ENCODE results near the gene HOXD12.

The HOXD12 gene

DNA sequence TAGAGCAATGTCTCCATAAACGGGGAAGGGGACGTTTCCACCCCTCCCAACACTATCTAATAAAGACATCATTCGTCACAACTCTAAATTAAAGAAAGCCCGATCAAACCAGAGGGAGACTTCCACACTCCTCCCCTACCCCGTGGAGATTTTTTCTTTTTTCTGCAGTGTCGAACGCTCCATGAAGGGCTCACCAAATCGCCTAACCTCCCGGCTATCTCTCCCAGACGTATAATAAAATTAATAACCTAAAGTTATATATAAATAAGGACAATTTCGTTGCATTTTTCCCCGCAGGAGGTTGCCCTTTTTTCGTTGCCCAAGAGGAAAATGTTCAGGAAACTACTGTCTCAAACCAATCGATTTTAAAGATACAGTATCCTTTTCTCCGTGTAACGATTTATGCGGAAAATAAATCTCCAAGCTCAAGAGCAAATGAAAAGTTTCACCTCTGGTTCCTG lies 18.2 kb upstream of the HOXD12 start:
- DNase-seq: no peak

DNA sequence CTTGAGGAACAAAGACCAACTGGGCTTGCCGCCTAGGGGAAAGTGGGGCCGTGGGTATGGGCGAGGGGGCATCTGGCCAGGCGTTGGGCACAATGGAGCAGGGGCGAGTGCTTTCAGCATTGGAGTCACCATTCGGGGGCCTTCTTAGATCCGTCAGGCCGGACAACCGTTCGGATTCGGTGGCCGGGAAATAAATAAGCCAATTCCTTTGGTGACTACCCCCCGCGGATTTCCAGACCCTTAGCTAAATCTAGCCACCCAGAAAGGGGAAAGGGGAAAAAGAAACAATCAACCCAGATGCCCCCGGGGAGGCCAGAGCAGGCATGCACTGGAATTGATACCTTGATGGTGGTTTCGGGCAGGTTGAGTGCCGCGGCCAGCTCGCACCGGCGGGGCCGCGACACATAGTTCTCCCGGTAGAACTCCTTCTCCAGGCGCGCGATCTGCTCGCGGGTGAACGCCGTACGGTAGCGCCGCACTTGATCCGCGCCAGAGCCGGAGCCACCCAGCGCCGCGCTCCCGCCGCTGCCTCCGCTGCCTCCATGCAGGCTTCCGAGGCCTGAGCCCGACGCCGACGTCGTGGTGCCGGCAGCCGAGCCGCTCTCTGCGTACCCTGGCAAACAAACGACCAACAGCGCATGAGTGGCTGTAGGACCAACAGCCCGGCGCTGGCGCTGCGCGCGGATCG lies 17.6 kb upstream of the HOXD12 start:
- no peak for DNase-seq

DNA sequence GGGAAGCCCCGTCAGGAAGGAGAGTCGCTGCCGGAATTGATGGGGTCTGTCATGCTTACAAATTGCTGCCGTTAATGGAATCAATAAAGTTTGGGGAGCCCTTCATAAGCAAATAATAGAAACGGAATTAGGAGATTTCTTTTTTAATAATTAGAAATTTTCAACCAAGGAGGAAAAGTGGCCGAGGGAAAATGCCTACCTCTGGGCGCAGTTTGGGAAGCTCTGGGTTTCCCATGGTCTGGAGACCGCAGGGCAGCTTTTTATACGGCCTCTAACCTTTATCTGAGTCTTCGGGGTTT lies 17.1 kb upstream of the HOXD12 start:
- DNase-seq: no peak

DNA sequence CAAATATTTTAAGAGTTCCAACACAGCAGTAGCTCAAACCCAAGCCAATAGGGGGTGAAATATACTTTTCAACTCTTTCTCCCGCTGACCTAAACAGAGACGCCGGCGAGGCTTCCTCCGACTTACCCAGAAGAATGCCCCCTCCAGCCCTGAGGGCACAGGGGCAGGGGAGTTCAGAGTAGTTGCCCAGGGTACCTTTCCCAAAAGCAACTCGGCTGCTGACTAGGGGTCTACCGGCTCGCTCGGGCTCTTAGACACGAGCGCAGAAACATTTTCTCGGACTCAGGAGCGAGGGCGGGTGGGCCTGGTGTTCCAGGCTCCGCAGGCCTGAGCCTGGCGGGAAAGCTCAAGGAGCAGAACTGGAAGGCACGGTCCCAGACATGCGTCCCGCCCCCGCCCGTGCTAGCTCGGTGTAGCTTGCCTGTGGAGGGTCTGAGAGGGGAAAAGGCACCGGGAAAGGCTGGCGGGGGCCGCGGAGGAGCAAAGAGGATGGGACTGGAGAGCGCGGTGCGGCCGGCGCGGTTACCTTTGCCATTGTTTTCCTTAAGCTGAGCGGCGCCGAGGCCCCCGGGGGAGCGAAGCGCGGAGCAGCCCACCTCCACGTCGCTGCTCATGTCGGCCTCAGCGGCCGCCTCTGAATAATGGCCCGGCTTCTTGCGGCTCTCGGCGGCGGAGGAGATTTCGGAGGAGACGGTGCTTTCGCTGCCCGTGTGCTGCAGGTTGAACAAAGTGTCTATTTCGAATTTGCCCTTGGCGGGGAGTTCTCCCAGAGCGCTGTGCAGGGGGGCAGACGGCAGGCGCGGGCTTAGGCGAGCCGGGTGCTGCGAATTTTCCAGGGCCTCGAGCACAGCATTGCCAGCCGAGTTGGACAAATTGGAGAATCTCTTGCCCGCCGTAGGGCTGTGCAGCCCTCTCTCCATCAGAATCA lies 16.5 kb upstream of the HOXD12 start:
- no peak for DNase-seq

DNA sequence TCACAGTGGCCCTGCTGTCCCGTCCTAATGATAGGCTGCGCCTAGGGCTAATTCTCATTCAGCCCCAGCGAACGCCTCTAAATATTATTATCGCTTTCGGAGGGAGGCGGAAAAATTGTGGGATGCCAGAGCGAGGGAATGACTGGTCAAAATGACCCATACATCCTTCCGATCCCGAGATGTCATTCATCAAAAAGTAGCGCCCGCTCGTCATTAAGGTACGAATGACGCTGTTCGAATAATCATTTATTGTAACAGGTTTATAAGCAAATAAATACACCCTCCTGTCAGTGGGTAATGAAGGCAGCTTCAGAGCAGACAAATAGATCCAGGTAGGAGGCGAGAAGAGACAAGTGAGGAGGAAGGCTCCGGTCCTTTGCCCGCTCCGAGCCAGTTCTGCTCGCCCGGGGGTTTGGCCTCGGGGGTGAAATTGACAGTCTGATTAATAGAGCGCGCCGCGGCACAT lies 15.8 kb upstream of the HOXD12 start, which contains the start of gene EVX2:
Gene EVX2 (minus strand): TSS at position 167 of the 466 bp plus-strand sequence. CDS start 186 bp downstream, outside the sequence.
- DNase-seq: no peak

DNA sequence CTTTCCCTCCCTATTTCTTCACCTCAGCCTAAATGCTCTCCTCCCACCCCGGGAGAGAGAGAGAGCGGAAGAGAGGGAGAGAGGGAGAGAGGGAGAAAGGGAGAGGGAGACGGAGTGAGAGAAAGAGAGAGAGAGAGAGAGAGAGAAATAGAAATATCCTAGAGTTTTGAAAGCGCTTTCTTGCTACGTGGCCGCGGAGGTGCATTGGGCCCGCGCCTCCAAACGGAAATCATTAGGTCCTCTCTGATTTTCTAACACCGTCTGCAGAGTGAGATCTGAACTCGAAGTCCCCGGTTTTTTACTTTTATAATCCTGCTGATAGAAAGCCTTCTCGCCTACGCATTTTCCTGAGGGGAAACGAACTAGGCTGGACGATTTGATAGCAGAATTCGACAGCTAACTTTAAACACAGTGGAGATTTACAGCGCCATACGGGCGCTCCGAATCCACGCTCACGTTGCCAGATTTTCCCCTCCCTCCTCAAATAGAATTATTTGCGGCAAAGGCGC lies 14.9 kb upstream of the HOXD12 start:
- no peak for DNase-seq

DNA sequence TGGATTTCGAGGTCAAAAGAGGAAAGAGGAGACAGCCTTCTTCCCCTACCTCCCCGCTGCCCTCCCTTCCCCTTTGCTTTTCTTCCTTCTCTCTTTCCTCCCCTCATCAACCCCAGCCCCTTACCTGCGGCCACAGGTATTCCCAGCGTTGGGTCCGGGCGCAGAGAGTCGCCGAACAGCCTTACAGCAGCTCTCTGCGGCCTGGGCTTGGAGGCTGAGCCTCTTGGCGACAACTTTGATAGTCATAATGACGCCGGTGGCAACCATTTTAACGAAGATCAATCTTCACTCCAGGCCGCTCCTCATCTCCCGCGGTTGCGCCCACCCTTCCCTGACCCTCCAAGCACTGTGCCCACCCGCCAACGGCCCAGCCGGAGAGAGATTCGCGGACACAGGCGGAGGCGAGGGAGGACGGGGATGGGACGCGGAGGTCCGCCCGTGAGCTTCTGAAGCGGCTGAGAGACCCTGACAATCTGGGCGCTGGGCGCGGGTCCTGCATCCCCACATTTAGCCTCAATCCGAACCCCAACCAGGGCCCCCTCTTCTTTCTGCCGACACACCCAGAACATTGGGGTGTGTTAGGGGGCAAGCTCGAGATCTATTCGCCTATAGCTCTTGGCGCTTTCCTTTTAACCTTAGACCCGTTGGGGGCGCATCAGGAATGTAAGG lies 14.3 kb upstream of the HOXD12 start:
- DNase-seq: no peak

DNA sequence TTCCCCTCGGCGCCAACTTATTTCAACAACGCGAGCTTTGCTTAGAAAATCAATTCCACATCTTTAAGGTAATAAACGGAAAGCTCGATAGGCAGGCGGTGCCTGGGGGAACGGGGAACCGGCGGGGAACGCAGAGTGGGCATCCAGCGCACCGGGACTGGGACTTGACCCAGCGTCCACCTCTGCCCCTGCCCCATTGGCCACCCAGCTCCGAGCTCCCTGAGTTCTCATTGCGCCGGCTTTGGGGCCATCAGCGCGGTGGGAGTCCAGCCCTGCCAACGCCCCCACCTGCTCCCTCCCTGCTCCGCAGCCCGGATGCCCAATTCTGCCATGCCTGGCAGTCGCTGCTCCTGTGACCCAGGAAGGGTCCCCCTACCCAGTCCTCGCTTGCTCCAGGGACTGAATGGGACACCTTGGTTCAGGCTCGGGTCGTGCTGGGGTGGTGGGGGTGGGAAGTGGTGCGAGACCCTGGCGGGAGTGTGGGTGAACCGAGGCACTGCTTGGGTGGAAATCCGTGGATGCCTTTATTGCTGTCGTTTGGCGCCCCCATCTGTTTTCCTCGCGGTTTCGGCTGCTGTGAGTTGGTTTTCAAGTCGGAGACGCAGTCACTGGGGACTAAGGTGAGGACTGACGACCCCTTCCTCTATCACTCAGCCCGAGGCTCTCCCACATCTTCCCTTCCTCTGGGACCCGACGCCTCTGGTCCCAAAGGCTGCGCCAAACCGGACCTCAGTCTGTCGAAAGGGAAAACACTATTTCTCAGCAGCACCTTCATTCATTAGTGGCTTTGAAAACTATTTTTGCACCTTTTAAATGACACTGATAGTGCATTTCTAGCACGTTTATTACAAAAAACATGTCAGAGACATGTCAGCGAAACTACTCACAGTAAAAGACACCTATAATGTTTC lies 13.5 kb upstream of the HOXD12 start:
- no peak for DNase-seq

DNA sequence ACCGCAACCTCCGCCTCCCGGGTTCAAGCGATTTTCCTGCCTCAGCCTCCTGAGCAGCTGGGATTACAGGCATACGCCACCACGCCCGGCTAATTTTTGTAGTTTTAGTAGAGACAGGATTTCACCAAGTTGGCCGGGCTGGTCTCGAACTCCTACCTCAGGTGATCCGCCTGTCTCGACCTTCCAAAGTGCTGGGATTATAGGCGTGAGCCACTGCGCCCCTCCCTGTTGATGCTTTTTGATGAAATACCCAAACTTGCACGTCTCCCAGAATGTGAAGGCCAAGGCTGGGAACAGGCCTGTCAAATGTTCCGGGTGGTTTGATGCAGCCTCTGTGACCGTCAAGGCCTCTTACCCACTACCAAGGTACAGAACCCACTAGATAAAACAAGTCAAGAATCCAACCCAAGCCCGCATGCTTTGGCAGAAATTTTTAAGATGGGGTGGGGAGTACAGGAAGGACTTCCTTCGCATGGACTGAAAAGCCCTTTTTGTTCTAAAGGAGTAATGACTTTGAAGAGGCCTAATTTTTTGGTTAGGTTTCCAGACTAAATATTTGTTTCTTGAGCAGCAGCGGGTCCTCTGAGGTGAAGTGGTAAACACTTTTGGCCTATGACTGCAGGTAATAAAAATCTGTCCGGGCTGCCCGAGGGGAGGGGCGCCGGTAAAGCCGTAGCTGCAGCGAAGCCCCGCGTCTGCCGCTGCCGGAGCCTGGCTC lies 12.1 kb upstream of the HOXD12 start:
- DNase-seq: no peak

DNA sequence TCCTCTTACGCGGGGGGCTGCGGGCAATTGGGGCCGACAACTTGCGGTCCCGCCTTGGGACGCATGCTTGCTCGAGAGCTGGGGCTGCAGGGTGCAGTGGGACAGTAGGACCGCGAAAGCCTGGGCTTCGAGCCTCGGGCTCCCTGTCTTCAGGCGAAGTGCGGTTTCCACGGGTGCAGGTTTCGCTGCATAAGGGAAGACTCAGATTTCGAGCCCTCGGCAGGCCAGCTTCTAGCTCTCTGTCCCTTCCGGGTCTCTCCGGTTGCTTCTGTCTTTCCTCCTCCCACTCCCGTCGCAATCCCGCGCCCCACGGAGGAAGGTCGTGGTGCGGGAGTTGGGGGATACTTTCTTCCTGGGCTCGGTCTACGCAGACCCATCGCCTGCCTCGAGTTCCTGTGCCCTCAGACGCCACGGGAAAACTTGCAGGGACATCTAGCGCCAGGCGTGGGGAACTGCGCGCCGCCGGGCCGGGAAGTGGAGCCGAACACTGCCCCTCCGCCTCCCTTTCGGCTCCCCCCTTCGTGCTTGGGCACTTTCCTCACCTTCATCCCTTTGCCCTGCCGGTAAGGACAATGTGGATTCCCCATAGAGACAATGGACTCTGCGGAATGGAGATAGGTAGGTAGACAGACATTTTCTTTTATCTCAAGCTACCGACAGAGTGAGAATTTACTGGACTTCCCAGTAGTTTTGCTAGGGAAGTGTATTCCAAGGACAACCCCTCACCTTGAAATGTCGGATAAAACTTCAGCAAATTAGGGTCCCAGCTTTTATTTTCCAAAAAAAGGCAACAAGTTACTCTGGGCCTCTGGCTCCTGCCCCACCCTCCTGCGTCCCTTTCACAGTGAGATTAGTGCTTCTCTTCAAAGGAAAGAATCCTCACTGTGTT lies 11.3 kb upstream of the HOXD12 start:
- no peak for DNase-seq

DNA sequence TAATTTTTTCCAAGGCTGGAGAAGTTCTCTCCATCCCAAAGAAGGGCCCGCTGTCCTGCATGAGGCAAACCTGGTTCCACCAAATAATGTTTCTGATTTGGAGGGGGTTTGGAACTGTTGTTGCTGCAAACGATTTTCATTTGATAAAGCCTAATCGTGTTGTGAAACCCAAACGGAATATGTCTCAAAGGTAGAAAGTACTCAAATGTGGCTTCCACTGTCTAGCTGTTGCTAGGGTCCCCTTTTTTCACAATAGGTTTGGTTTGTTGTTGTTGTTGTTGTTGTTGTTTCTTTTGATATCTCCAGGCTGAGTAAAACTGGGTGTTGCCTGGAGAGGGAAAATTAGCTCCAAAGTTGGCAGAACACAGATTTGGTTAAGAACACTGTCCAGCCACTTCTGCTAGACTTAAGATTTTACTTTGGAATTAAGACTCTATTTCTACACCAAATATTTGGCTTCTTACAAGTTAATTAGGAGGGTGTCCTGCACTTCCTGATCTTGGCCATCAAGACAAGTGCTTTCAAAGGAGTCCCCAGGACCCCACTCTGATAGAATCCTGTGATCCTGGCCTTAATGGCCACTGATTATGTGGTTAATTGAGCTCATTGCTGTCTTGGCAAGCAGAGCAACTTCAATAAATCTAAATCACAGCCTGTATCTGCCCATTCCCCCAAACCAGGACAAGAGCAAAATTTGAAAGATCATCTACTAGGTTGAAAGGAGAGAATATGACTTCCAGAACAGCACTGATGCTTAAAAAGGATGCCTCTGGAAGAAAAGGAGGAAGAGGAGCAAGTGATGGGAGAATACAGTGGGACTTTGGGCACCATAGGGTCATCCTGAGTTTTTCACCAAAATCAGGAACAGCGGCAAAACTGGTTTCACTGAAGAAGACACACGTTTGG lies 10.4 kb upstream of the HOXD12 start:
- DNase-seq: no peak

DNA sequence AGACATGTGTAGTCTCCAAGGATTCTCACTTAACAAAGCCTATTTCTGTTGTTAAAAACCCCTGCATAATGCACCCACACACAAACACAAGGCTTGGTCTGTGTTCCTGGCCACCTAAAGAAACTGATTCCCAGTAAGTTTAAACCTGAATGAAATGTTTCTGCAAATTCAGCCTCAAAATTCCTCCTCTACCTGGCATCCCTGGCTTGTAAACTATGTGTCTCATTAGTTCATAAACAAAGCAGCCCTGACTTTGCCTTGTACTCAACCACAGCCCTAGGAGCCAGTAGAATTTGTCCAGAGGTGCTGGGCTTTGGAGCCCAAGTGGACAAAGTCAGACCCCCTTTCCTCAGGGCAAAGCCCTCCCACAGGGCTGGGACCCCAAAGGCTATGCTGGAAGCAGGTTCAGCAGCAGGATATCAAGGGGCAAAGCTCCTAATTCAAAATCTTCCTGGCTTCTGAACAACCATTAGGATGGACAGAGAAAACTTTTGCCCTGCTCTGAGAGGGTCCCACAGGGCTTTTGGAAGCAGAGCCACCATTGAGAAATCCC lies 9.7 kb upstream of the HOXD12 start:
- no peak for DNase-seq

DNA sequence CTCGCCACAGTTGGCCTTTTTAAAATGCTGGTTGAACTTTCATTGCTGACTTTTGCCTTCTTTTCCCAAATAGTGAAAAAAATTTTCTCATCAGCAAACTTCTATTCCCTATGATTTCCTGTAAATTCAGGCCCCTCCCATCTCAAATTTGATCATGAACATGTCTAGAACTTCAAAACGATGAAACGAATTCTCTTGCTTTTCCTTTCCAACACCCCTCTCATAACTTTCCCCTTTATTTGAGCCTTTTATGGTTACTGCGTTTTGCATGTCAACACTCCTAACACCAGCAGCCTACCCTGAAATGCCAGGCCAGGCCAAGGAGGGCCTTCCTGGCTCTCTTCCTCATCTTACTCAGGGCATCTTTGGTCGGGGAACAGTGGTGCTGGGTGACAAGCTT lies 8.7 kb upstream of the HOXD12 start:
- no peak for DNase-seq

DNA sequence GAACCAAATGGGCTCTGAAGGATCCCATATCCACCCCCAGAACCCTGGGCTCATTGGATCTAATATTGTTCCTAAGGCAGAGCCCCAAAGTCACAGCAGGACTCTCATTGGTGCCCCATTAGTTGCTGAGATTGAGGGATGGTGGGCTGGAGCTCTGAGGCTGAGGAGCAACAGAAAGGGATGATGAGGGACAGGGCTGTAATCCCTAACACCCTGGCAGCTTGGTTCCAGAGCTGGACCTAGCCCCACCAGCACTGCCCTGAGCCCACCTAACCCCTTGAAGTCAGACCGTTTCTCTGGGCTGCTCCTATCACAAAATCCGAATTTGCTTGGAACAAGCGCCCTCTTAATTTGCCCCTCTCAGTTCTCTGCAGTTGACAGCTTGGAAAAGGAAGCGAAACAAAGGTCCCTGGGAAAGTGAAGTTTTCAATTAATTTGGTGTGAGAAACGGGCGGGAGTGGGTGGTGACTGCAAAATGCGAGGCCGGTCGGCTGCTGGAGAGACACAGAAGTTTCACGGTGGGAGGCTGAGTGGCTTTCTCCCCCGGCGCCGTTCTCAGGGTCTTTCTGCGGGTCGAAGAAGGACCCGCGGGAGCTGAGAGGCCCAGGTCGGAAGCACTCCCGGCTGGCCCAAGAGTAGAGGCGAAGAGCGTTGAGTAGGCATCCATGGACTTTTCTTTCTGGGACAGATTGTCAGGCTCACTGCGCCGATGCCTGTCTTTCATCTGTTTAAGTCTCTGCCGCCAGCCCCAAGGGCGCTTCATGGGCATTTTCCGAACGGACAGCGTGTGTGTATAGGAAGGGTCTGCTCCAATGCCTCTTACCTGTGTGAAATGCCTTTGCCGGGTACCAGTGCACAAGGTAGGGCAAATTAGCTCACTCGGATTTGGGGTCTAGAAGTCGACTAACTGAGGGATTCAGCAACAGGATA lies 8.0 kb upstream of the HOXD12 start:
- no peak for DNase-seq

DNA sequence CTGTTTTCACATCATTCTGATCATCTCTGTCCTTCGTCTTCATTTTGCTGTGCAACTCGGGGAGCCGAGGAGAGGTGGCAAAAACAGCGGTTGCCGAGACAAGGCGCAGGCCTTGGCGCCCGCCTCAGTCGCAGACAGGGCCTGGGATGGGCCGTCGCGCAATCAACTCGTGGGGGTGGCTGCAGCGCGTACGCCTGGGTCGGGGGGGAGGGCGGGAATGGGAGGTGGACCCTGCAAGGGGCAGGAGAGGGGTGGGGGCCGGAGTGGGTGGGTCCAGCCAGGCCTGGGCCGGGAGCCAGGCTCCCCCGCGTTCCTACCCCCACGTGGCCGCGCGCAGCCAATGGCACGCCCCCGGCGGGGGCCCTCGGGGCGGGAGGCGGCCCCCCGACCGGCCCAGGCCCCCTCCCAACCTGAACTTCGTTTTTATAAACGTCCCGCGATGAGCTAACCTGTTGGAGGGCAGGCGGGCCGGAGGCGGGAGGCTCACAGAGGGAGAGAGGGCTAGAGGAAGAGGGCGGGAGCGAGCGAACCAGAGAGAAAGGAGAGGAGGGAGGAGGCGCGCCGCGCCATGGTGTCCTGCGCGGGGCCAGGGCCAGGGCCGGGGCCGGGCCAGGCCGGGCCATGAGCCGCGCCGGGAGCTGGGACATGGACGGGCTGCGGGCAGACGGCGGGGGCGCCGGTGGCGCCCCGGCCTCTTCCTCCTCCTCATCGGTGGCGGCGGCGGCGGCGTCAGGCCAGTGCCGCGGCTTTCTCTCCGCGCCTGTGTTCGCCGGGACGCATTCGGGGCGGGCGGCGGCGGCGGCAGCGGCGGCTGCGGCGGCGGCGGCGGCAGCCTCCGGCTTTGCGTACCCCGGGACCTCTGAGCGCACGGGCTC lies 7.1 kb upstream of the HOXD12 start, which contains the start of gene HOXD13:
Gene HOXD13 (plus strand): TSS at position 452 of the 875 bp plus-strand sequence. CDS start 170 bp downstream, at position 622.
- no peak for DNase-seq

DNA sequence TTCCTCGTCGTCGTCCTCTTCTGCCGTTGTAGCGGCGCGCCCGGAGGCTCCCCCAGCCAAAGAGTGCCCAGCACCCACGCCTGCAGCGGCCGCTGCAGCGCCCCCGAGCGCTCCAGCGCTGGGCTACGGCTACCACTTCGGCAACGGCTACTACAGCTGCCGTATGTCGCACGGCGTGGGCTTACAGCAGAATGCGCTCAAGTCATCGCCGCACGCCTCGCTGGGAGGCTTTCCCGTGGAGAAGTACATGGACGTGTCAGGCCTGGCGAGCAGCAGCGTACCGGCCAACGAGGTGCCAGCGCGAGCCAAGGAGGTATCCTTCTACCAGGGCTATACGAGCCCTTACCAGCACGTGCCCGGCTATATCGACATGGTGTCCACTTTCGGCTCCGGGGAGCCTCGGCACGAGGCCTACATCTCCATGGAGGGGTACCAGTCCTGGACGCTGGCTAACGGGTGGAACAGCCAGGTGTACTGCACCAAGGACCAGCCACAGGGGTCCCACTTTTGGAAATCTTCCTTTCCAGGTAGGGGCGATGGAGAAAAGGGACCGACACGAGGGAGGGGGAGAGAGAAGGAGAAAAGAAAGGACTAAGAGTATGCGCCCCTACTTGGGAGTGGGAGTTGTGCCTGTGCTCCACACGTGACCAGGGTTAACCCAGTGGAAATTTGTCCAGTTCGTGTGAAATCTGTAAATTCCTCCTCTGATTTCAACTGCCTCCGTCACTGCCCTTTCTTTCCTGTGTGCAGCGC lies 6.3 kb upstream of the HOXD12 start:
- no peak for DNase-seq
